ENCODE measurements around the gene MIR17HG.

GRCh38 chr13:91399189-91400062 lies 51.9 kb downstream of the MIR17HG start:
- no peak for TF ChIP-seq EZH2 (IDR thresholded peaks at IDR 0.05; ENCODE audit: insufficient read depth, poor library complexity, severe bottlenecking)
- TF ChIP-seq EZH2phosphoT487 (IDR thresholded peaks at IDR 0.05; ENCODE audit: insufficient read depth, low read depth) = no peak
